ENCODE measurements around the gene ADI1. TPM values are rescaled to one million over a fixed set of nuclear protein-coding genes. Genes with fewer than 3 reads are reported as not detected.

The ADI1 gene
- total and polyA plus RNA-seq, 2 of the 4 experiments (the other 2 are of a cell fraction): 43.2 to 46.0 TPM

- H3K4me3 ChIP-seq (ENCODE audit: insufficient read depth, low read depth, low read length): no peak overlapping the region
- no peak overlapping the region for H3K9ac ChIP-seq (ENCODE audit: low read depth, low read length)
- in situ Hi-C loops (cut with MboI; ENCODE audit: low sequenced_read_pairs) (no loop called here), dilution Hi-C loops (cut with HindIII; ENCODE audit: low sequenced_read_pairs, unreplicated experiment) (no loop called here), intact Hi-C loops (cut with micrococcal nuclease) (loop anchor here (5.0 kb wide), 1 partner anchor 187 kb away; no protein-coding TSS in a partner anchor)
- peak overlapping the region; percentile 8; the same call in 1 of the 2 replicates for H3K18ac ChIP-seq (ENCODE audit: low read depth, low read length)
- H2BK15ac ChIP-seq (ENCODE audit: low read depth, low read length): no peak overlapping the region
- no peak overlapping the region for H3K23ac ChIP-seq (ENCODE audit: low read depth, low read length)
- peak overlapping the region; percentile 57 for H2BK20ac ChIP-seq (ENCODE audit: low read depth, low read length)
- H2AFZ ChIP-seq (replicated peaks; ENCODE audit: low read length, poor library complexity): peak overlapping the region; percentile 53
- CTCF ChIA-PET: interaction anchor here (1.1 kb wide), 1 partner anchor 9 kb away, joined by 3 read pairs; no protein-coding TSS in a partner anchor
- H4K20me1 ChIP-seq (ENCODE audit: insufficient read depth, low read length): no peaks in the 10 kb centered on the region
- H4K91ac ChIP-seq (ENCODE audit: insufficient read depth, low read depth, low read length): peak overlapping the region; percentile 54; the same call in 1 of the 2 replicates
- H3K79me1 ChIP-seq (ENCODE audit: low read depth in 1 of 2, low read length in 2 of 2): peaks cover 0 to 38% of the 10 kb centered on the region in 2 experiments; a peak in 2 of 4 replicates
- DNase-seq (no peak), ATAC-seq (ENCODE audit: low read depth) (no peak)
- peaks cover 21% of the 10 kb centered on the region for H3K4me1 ChIP-seq (ENCODE audit: control insufficient read depth, insufficient read depth, low read length)
- peak overlapping the region; percentile 12; the same call in 1 of the 2 replicates for H4K5ac ChIP-seq (ENCODE audit: low read depth, low read length)
- H3K27me3 ChIP-seq (ENCODE audit: control insufficient read depth, insufficient read depth, low read length): no peaks in the 10 kb centered on the region
- peak overlapping the region; percentile 70 for H3K27ac ChIP-seq (ENCODE audit: insufficient read depth, low read length)
- peak overlapping the region; percentile 83 for H2BK120ac ChIP-seq (ENCODE audit: low read depth, low read length)
- H2AK5ac ChIP-seq (ENCODE audit: low read depth, low read length): peak overlapping the region; percentile 86; the same call in 1 of the 2 replicates
- POLR2A ChIA-PET (ENCODE audit: unreplicated experiment): no interaction called here
- 93% methylated on average over 10 of the region's 28 CpGs; no CpG with 5 or more reads in 1 of the 2 experiments for WGBS, 2 experiments (ENCODE audit: extremely low coverage in 2 of 2, insufficient read length in 1 of 2)
- peak overlapping the region in 1 of 2 experiments; percentile 31; a peak in 1 of 4 replicates for H4K8ac ChIP-seq (ENCODE audit: low read depth in 2 of 2, low read length in 2 of 2)
- peaks cover 18% of the 10 kb centered on the region for H3K9me1 ChIP-seq (ENCODE audit: insufficient read depth, low read length)
- peak overlapping the region; percentile 59 for H3K14ac ChIP-seq (replicated peaks; ENCODE audit: low read depth, low read length)
- BruUV-seq (replicated peaks): no TSS peak
- H2BK5ac ChIP-seq (ENCODE audit: low read depth, low read length, poor library complexity, severe bottlenecking): peak overlapping the region; percentile 98
- H3K36me3 ChIP-seq (ENCODE audit: control insufficient read depth, insufficient read depth, low read length): peaks cover 33% of the 10 kb centered on the region
- H3K56ac ChIP-seq (ENCODE audit: extremely low read depth, insufficient read depth, low read length): peak overlapping the region; percentile 46; the same call in 1 of the 2 replicates
- peak overlapping the region; percentile 79 for H3K4ac ChIP-seq (ENCODE audit: low read depth, low read length)
- TF ChIP-seq CTCF (conservative IDR thresholded peaks at IDR 0.05; ENCODE audit: low read depth, low read length) (no peak), ELK1 (IDR thresholded peaks at IDR 0.05; ENCODE audit: borderline replicate concordance, low read depth, low read length) (no peak), RCOR1 (IDR thresholded peaks at IDR 0.05; ENCODE audit: insufficient replicate concordance, low read length) (no peak), RFX5 (IDR thresholded peaks at IDR 0.05; ENCODE audit: low read depth, low read length) (no peak), FOS (IDR thresholded peaks at IDR 0.05; ENCODE audit: low read depth, low read length) (no peak), NFE2L2 (IDR thresholded peaks at IDR 0.05; ENCODE audit: low read depth, low read length) (no peak), BHLHE40 (IDR thresholded peaks at IDR 0.05; ENCODE audit: low read depth, low read length) (no peak)
- no peaks in the 10 kb centered on the region for H3K9me3 ChIP-seq (ENCODE audit: control insufficient read depth, insufficient read depth, low read length)
- H3K4me2 ChIP-seq (ENCODE audit: low read depth, low read length): no peak overlapping the region
- peak overlapping the region; percentile 81 for H2AK9ac ChIP-seq (replicated peaks; ENCODE audit: low read depth, low read length, poor library complexity)
Observed at GRCh38 chr2:3465328-3465727, 54.0 kb downstream of the ADI1 start.

Data from IMR-90 (cell line).